Measurements from ENCODE around the gene ZC3H12A. TPM values are rescaled to one million over a fixed set of nuclear protein-coding genes. Genes with fewer than 3 reads are reported as not detected.

ZC3H12A gene
- total RNA-seq, 1 donor from 2014 or later = 3.0 TPM

DNA sequence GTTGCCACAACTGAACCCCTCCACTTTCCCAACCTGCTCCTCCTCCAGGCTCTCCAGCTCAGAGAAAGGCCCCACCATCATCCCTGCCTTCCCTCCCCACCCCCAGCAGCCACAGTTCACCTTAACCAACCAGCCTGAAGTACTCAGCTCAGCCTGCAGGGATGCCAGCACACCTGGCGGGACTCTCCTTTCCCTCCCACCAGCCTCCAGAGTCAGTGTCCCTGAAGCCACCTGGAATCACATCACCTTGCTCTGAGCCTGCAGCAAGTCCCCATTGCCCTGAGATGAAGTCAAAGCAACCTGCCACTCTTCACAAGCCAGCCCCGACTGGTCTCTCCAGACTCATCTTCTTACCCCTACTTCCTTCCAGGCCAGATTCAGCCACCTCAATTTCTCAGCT, 26.2 kb upstream of the ZC3H12A start:
- Mint-ChIP-seq H3K4me3 (ENCODE audit: low read depth) (no peak overlapping the region), H3K36me3 (ENCODE audit: insufficient read depth) (no peaks in the 10 kb centered on the region), H3K9me3 (ENCODE audit: low read depth) (no peaks in the 10 kb centered on the region), H3K27ac (no peak overlapping the region), H3K4me1 (ENCODE audit: low read depth) (no peaks in the 10 kb centered on the region), H3K27me3 (peaks cover 36% of the 10 kb centered on the region)
- TF ChIP-seq, protein P1, sequence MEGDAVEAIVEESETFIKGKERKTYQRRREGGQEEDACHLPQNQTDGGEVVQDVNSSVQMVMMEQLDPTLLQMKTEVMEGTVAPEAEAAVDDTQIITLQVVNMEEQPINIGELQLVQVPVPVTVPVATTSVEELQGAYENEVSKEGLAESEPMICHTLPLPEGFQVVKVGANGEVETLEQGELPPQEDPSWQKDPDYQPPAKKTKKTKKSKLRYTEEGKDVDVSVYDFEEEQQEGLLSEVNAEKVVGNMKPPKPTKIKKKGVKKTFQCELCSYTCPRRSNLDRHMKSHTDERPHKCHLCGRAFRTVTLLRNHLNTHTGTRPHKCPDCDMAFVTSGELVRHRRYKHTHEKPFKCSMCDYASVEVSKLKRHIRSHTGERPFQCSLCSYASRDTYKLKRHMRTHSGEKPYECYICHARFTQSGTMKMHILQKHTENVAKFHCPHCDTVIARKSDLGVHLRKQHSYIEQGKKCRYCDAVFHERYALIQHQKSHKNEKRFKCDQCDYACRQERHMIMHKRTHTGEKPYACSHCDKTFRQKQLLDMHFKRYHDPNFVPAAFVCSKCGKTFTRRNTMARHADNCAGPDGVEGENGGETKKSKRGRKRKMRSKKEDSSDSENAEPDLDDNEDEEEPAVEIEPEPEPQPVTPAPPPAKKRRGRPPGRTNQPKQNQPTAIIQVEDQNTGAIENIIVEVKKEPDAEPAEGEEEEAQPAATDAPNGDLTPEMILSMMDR (IDR thresholded peaks at IDR 0.05; ENCODE audit: unreplicated experiment) = no peak
- DNase-seq (ENCODE audit: low spot score, unreplicated experiment) = no peak

DNA sequence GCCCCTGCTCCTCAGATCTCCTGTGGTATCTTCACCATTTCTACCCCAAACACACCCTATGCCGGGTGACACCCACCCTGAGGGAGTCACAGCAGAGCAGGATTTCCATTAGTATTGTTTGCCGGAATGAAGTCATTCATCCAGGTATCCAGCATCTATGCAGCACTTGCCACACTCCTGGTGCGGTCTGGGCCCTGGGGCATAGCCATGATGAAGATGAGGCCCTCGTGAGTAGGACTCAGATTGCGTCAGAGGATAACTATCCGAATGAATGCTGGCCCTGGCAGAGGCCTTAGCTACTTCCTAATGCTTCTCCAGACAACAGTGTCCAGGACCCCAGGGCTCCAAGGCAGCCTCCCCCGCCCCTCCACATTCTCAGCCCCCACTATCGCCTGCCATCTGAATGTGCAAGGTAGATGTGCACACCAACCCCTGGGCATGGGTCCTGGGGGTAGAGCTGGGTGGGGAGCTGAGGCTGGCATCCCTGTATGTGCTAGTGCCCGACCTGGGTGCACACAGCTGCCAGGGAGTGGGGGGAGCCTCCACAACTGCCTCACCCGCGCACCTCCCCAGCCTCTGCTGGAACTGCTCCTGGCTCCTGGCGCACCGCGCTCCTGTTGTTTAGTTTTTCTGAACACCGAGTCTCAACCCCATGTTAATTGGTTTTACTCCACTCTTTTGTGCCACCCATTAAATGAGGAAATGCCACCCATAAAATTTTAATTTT, 25.5 kb upstream of the ZC3H12A start:
- TF ChIP-seq, protein P1 (IDR thresholded peaks at IDR 0.05; ENCODE audit: unreplicated experiment) = no peak
- Mint-ChIP-seq H3K4me3 (ENCODE audit: low read depth) (no peak overlapping the region), H3K4me1 (ENCODE audit: low read depth) (no peaks in the 10 kb centered on the region), H3K27me3 (peaks cover 33% of the 10 kb centered on the region), H3K9me3 (ENCODE audit: low read depth) (no peaks in the 10 kb centered on the region), H3K27ac (no peak overlapping the region), H3K36me3 (ENCODE audit: insufficient read depth) (no peaks in the 10 kb centered on the region)
- no peak for DNase-seq (ENCODE audit: low spot score, unreplicated experiment)

DNA sequence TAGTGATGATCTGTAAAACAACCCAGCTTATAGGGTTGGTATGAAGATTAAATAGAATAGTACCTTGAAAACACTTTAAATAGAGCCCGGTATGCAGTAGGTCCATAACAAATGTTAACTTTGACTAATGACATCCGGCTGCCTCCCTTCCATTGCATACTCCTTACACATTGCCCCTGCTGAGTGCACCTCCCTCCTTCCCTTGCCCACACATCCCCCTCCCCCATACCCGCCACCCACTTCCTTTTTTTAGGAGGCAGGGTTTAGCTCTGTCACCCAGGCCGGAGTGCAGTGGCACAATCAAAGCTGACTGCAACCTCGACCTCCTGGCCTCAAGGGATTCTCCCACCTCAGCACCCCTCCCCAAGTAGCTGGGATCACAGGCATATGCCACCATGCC, 24.4 kb upstream of the ZC3H12A start:
- Mint-ChIP-seq H3K27me3 (peaks cover 29% of the 10 kb centered on the region), H3K4me3 (ENCODE audit: low read depth) (no peak overlapping the region), H3K9me3 (ENCODE audit: low read depth) (no peaks in the 10 kb centered on the region), H3K36me3 (ENCODE audit: insufficient read depth) (no peaks in the 10 kb centered on the region), H3K4me1 (ENCODE audit: low read depth) (no peaks in the 10 kb centered on the region), H3K27ac (no peak overlapping the region)
- TF ChIP-seq, protein P1 (IDR thresholded peaks at IDR 0.05; ENCODE audit: unreplicated experiment) = no peak
- no peak for DNase-seq (ENCODE audit: low spot score, unreplicated experiment)

DNA sequence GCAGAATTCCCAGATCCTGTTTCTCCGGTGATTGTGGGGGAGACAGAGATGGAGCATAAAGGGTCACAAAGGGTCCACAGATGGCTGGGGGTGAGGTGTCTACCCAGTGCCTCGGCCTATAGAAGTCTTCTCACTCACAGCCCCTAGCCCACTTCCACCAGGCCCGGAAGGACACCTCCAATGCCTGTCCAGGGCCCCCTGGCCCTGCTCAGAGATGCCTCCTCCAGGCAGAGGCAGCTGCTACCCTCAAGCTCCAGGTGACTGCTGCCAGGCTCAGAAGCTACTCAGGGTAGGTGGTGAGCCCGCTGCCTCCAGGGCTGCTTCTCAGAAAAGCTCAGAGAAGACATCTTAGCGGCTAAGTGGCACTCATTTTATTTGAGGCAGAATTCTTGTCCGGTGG, 22.0 kb upstream of the ZC3H12A start:
- Mint-ChIP-seq H3K9me3 (ENCODE audit: low read depth) (no peaks in the 10 kb centered on the region), H3K27ac (no peak overlapping the region), H3K4me3 (ENCODE audit: low read depth) (no peak overlapping the region), H3K36me3 (ENCODE audit: insufficient read depth) (no peaks in the 10 kb centered on the region), H3K27me3 (peaks cover 15% of the 10 kb centered on the region), H3K4me1 (ENCODE audit: low read depth) (no peaks in the 10 kb centered on the region)
- DNase-seq (ENCODE audit: low spot score, unreplicated experiment) = no peak
- TF ChIP-seq, protein P1 (IDR thresholded peaks at IDR 0.05; ENCODE audit: unreplicated experiment) = no peak

DNA sequence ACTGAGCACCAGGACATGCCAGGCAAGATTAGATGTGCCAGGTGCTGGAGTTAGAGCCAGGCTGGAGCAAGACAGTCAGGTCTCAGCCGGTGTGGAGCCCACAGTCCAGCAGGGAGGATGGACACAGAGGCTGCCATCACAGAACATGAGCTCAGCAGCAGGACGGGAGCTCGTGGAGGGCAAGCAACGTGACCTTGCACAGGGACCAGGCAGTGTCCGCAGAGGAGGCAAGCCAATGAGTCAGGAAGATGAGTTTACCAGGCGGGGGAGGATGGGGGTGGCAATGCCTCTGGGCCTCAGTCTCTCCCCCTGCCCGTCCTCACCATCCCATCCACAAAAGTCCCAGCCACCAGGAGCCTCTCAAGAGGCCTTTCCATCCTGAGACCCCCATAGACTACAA, 20.7 kb upstream of the ZC3H12A start:
- no peak for DNase-seq (ENCODE audit: low spot score, unreplicated experiment)
- H3K27ac Mint-ChIP-seq = no peak overlapping the region
- no peaks in the 10 kb centered on the region for H3K4me1 Mint-ChIP-seq (ENCODE audit: low read depth)
- no peak overlapping the region for H3K4me3 Mint-ChIP-seq (ENCODE audit: low read depth)
- H3K27me3 Mint-ChIP-seq = peaks cover 8% of the 10 kb centered on the region
- H3K9me3 Mint-ChIP-seq (ENCODE audit: low read depth) = no peaks in the 10 kb centered on the region
- H3K36me3 Mint-ChIP-seq (ENCODE audit: insufficient read depth) = no peaks in the 10 kb centered on the region
- TF ChIP-seq, protein P1 (IDR thresholded peaks at IDR 0.05; ENCODE audit: unreplicated experiment) = no peak
